Fibroblast of lung (primary cell): ENCODE data around the gene CD8B2. TPM values are rescaled to one million over a fixed set of nuclear protein-coding genes. Genes with fewer than 3 reads are reported as not detected.

Experiments
- DNase-seq, 2 donors: peaks; one replicate each; pipeline versions ENCODE4 v3.0.0 to v3.0.0-alpha.2; 2010; ENCODE audit warnings: low read depth in 2 of 2
- H2AFZ ChIP-seq: 2 replicates; pipeline ENCODE4 v1.5.1; 2012; ENCODE audit warnings: low read length, control low read depth, inconsistent platforms
- H3K27ac ChIP-seq: 2 replicates; pipeline ENCODE4 v1.5.1; 2011; ENCODE audit warnings: low read length, control low read depth; ENCODE audit not compliant: insufficient read depth
- H3K27me3 ChIP-seq: 2 replicates; pipeline ENCODE4 v1.5.1; 2011; ENCODE audit warnings: mild to moderate bottlenecking, low read length; ENCODE audit not compliant: control insufficient read depth, insufficient read depth
- H3K36me3 ChIP-seq: 2 replicates; pipeline ENCODE4 v1.5.1; 2011; ENCODE audit warnings: low read length; ENCODE audit not compliant: control insufficient read depth, insufficient read depth
- H3K4me1 ChIP-seq: 2 replicates; pipeline ENCODE4 v1.5.1; 2011; ENCODE audit warnings: low read length; ENCODE audit not compliant: control insufficient read depth, insufficient read depth; ENCODE audit errors: extremely low read depth
- H3K4me2 ChIP-seq: 2 replicates; pipeline ENCODE4 v1.5.1; 2011; ENCODE audit warnings: low read length, control low read depth; ENCODE audit not compliant: insufficient read depth; ENCODE audit errors: extremely low read depth
- H3K4me3 ChIP-seq, 4 experiments: fragments of 200-600 bp in 1 of 4; sonication (generic) in 1 of 4; replicated peaks in 1 of 4; 2 replicates each; pipeline ENCODE4 v1.5.1; 2011 to 2016; ENCODE audit warnings: low read length in 4 of 4, low read depth in 3 of 4, mild to moderate bottlenecking in 3 of 4, control low read depth in 2 of 4, inconsistent platforms in 1 of 4, mixed read lengths in 1 of 4; ENCODE audit not compliant: insufficient read depth in 1 of 4; ENCODE audit errors: control extremely low read depth in 1 of 4
- H3K79me2 ChIP-seq: 2 replicates; pipeline ENCODE4 v1.5.1; 2012; ENCODE audit warnings: mild to moderate bottlenecking, low read length, inconsistent platforms; ENCODE audit not compliant: control insufficient read depth, insufficient read depth
- H3K9ac ChIP-seq: 2 replicates; pipeline ENCODE4 v1.5.1; 2011; ENCODE audit warnings: mild to moderate bottlenecking, low read length, control low read depth; ENCODE audit not compliant: insufficient read depth
- H3K9me3 ChIP-seq: 2 replicates; pipeline ENCODE4 v1.5.1; 2012; ENCODE audit warnings: low read depth, low read length; ENCODE audit not compliant: control insufficient read depth, insufficient read depth
- H4K20me1 ChIP-seq: 2 replicates; pipeline ENCODE4 v1.5.1; 2011; ENCODE audit warnings: low read length; ENCODE audit not compliant: control insufficient read depth, insufficient read depth; ENCODE audit errors: extremely low read depth
- EZH2 ChIP-seq: IDR thresholded peaks from 2 replicates; pipeline ENCODE4 v1.5.1; 2012; ENCODE audit warnings: low read length, control low read depth, mild to moderate bottlenecking; ENCODE audit errors: missing control alignments
- polyA plus RNA-seq, 2 donors: library from polyadenylated mRNA; depleted of rRNA in 1 of 2; stranded (reverse) in 1 of 2; unstranded in 1 of 2; fragments of >200 nt; gene quantifications; 2 replicates each; pipeline ENCODE4 v1.2.1, GENCODE V29; 2011 to 2012; ENCODE audit warnings: missing spikeins in 1 of 2
- total RNA-seq: library from RNA; depleted of rRNA; stranded (reverse); fragments of >200 nt; gene quantifications from 2 replicates; pipeline ENCODE4 v1.2.1, GENCODE V29; 2014
- TF ChIP-seq, protein P1 (sequence below), 2 donors: IDR thresholded peaks in 1 of 2; conservative IDR thresholded peaks in 1 of 2; 1 replicate in 1 of 2; 2 replicates in 1 of 2; pipeline ENCODE4 v1.5.1; 2011 to 2012; ENCODE audit warnings: low read length in 2 of 2, control low read depth in 1 of 2, inconsistent platforms in 1 of 2, low read depth in 1 of 2, mild to moderate bottlenecking in 1 of 2

CD8B2 gene
- total and polyA plus RNA-seq, 2 donors (not counting 1 experiment from before 2014, with no cell fraction given): not detected

DNA sequence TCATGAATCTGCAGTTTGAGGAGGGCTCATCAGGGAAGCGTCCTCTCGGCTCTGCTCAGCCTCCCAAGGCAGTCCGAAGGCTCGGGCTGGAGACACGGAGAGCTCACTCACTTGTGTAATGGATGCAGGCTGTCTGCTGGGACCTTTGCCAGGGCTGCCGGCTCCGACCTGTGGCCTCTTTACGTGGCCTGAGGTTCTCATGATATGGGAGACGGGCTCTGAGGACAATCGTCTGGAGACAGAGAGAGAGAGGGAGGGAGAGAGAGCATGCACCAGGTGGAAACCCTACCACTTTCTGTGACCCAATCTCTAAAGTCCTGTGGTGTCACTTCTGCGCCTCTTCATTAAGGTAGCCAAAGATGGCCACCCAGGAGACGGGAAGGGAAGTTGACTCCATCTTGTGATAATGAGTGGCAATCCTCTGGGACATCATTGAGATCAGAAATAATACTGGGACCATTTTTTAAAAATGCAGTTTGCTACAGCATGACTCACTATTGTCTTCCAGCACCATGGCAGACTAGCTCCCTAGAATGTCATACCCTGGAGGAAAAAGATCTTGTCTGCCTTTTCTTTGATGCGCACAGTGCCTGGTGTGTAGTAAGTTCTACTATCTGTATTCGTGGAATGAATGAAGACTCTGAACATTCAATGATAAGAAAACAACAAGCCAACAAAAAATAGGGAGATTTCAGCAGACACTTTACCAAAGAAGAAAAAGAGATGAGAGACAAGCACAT lies 60.2 kb downstream of the CD8B2 start:
- no peaks in the 10 kb centered on the region for H3K9me3 ChIP-seq
- H3K9ac ChIP-seq: no peak overlapping the region
- DNase-seq: no peak
- H4K20me1 ChIP-seq: no peaks in the 10 kb centered on the region
- TF ChIP-seq EZH2: no peak
- TF ChIP-seq, protein P1, sequence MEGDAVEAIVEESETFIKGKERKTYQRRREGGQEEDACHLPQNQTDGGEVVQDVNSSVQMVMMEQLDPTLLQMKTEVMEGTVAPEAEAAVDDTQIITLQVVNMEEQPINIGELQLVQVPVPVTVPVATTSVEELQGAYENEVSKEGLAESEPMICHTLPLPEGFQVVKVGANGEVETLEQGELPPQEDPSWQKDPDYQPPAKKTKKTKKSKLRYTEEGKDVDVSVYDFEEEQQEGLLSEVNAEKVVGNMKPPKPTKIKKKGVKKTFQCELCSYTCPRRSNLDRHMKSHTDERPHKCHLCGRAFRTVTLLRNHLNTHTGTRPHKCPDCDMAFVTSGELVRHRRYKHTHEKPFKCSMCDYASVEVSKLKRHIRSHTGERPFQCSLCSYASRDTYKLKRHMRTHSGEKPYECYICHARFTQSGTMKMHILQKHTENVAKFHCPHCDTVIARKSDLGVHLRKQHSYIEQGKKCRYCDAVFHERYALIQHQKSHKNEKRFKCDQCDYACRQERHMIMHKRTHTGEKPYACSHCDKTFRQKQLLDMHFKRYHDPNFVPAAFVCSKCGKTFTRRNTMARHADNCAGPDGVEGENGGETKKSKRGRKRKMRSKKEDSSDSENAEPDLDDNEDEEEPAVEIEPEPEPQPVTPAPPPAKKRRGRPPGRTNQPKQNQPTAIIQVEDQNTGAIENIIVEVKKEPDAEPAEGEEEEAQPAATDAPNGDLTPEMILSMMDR (conservative IDR thresholded peaks at IDR 0.05 in 1 of 2, IDR thresholded peaks at IDR 0.05 in 1 of 2; ENCODE audit: low read depth in 1 of 2, low read length in 2 of 2): no peak
- no peaks in the 10 kb centered on the region for H3K4me1 ChIP-seq
- no peak overlapping the region for H2AFZ ChIP-seq
- no peaks in the 10 kb centered on the region for H3K27me3 ChIP-seq
- H3K36me3 ChIP-seq: no peaks in the 10 kb centered on the region
- no peak overlapping the region for H3K4me3 ChIP-seq
- no peaks in the 10 kb centered on the region for H3K79me2 ChIP-seq
- no peak overlapping the region for H3K4me2 ChIP-seq
- H3K27ac ChIP-seq: no peak overlapping the region

DNA sequence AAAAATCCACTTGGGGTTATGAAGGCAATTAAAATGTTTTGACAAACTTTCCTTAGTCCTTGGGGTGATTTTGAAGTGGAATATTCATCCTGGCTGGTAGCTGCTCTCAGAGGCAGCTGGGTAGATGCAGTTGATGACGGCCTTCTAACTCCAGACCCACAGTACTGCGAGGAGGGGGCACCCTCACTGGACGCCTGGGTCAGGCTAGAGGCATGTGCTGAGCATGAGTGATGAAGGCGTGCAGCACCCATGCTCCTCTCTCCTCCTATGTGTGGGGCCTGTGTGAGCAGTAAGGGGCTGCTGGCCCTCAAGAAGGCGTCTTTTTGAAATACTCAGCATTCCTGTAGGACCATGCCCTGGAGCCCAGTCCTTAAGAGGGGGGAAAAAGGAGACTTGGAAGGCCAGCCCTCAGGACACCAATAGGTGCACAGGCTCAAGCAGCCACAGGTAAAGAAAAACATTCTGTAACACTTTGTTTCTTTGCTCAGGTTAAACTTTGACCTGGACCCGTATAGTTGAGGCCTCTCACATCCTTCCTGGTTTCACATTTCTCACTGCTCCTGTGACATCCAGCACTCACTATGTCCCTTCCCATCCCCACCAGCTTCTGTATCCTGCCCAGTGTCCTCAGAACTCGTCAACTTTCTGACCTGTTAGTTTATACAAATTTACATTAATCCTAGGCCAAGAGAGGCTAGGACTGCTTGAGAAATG lies 64.4 kb downstream of the CD8B2 start:
- Histone ChIP-seq H3K4me2 (no peak overlapping the region), H3K4me1 (no peaks in the 10 kb centered on the region), H3K9me3 (no peaks in the 10 kb centered on the region), H4K20me1 (no peaks in the 10 kb centered on the region), H3K27me3 (no peaks in the 10 kb centered on the region), H3K79me2 (no peaks in the 10 kb centered on the region), H2AFZ (no peak overlapping the region), H3K27ac (no peak overlapping the region), H3K4me3 (no peak overlapping the region), H3K9ac (no peak overlapping the region), H3K36me3 (no peaks in the 10 kb centered on the region)
- no peak for DNase-seq
- no peak for TF ChIP-seq EZH2
- TF ChIP-seq, protein P1 (conservative IDR thresholded peaks at IDR 0.05 in 1 of 2, IDR thresholded peaks at IDR 0.05 in 1 of 2; ENCODE audit: low read depth in 1 of 2, low read length in 2 of 2): no peak

DNA sequence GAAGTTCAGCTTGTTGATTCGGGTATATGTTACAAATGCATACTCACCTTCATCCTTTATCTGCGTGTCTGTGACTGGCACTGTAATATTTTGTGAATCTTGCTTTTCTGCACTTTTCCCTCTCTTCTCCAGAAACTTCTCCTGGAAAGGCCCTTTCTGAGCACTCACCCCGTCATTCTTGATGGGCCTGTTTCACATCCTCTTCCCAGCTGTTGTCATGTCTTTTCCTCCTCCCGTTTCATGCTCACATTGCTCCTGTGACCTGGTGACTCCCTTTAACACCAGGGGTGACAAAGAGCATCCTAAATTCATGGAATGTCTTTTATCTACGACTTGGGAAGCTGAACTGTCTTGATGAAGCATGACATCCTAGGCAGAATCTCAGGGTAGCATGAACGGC lies 65.8 kb downstream of the CD8B2 start:
- no peak for TF ChIP-seq EZH2
- TF ChIP-seq, protein P1 (conservative IDR thresholded peaks at IDR 0.05 in 1 of 2, IDR thresholded peaks at IDR 0.05 in 1 of 2; ENCODE audit: low read depth in 1 of 2, low read length in 2 of 2): no peak
- H3K79me2 ChIP-seq: no peaks in the 10 kb centered on the region
- no peak for DNase-seq
- H3K4me1 ChIP-seq: no peaks in the 10 kb centered on the region
- H3K9me3 ChIP-seq: no peaks in the 10 kb centered on the region
- H3K4me3 ChIP-seq: no peak overlapping the region
- no peak overlapping the region for H3K4me2 ChIP-seq
- no peaks in the 10 kb centered on the region for H4K20me1 ChIP-seq
- H3K36me3 ChIP-seq: no peaks in the 10 kb centered on the region
- H3K9ac ChIP-seq: no peak overlapping the region
- no peaks in the 10 kb centered on the region for H3K27me3 ChIP-seq
- H2AFZ ChIP-seq: no peak overlapping the region
- no peak overlapping the region for H3K27ac ChIP-seq
